ENCODE data around the gene SNX9.
"Not testable (repeated sequence)": the region's sequence is repeated elsewhere in the genome, so short reads cannot be mapped to it uniquely, and the experiment has no call there.

SNX9 gene

GRCh38 chr6:157880534-157880933 is 57.5 kb downstream of the SNX9 start:
- H3K4me3 ChIP-seq (ENCODE audit: low read depth, low read length) = no peak overlapping the region

- H3K4me3 ChIP-seq (ENCODE audit: low read depth, low read length) = no peak overlapping the region
Observed at GRCh38 chr6:157881342-157881741, 58.3 kb downstream of the SNX9 start.

- H3K4me3 ChIP-seq (ENCODE audit: low read depth, low read length) = no peak overlapping the region
Observed at GRCh38 chr6:157884756-157885155, 61.7 kb downstream of the SNX9 start.

GRCh38 chr6:157885211-157885788 is 62.3 kb downstream of the SNX9 start:
- no peak overlapping the region for H3K4me3 ChIP-seq (ENCODE audit: low read depth, low read length)

- H3K4me3 ChIP-seq (ENCODE audit: low read depth, low read length) = no peak overlapping the region
Observed at GRCh38 chr6:157885876-157886275, 62.8 kb downstream of the SNX9 start.

- no peak overlapping the region for H3K4me3 ChIP-seq (ENCODE audit: low read depth, low read length)
Observed at GRCh38 chr6:157887892-157888291, 64.8 kb downstream of the SNX9 start.

GRCh38 chr6:157891544-157892362 is 68.7 kb downstream of the SNX9 start:
- H3K4me3 ChIP-seq (ENCODE audit: low read depth, low read length) = no peak overlapping the region

GRCh38 chr6:157892363-157892877 is 69.4 kb downstream of the SNX9 start:
- no peak overlapping the region for H3K4me3 ChIP-seq (ENCODE audit: low read depth, low read length)

GRCh38 chr6:157893238-157893637 is 70.2 kb downstream of the SNX9 start:
- H3K4me3 ChIP-seq (ENCODE audit: low read depth, low read length) = no peak overlapping the region

- no peak overlapping the region for H3K4me3 ChIP-seq (ENCODE audit: low read depth, low read length)
Observed at GRCh38 chr6:157895585-157895984, 72.5 kb downstream of the SNX9 start.

GRCh38 chr6:157896932-157897331 is 73.9 kb downstream of the SNX9 start:
- no peak overlapping the region for H3K4me3 ChIP-seq (ENCODE audit: low read depth, low read length)

GRCh38 chr6:157898169-157898568 is 75.1 kb downstream of the SNX9 start:
- H3K4me3 ChIP-seq (ENCODE audit: low read depth, low read length) = no peak overlapping the region

GRCh38 chr6:157898640-157899039 is 75.6 kb downstream of the SNX9 start:
- H3K4me3 ChIP-seq (ENCODE audit: low read depth, low read length) = no peak overlapping the region

GRCh38 chr6:157900262-157900661 is 77.2 kb downstream of the SNX9 start:
- not testable (repeated sequence) for H3K4me3 ChIP-seq (ENCODE audit: low read depth, low read length)

GRCh38 chr6:157900751-157901150 is 77.7 kb downstream of the SNX9 start:
- not testable (repeated sequence) for H3K4me3 ChIP-seq (ENCODE audit: low read depth, low read length)

GRCh38 chr6:157904999-157905398 is 82.0 kb downstream of the SNX9 start:
- H3K4me3 ChIP-seq (ENCODE audit: low read depth, low read length) = no peak overlapping the region

- no peak overlapping the region for H3K4me3 ChIP-seq (ENCODE audit: low read depth, low read length)
Observed at GRCh38 chr6:157905590-157906342, 82.7 kb downstream of the SNX9 start.

- no peak overlapping the region for H3K4me3 ChIP-seq (ENCODE audit: low read depth, low read length)
Observed at GRCh38 chr6:157906537-157907061, 83.6 kb downstream of the SNX9 start.

GRCh38 chr6:157907651-157908050 is 84.6 kb downstream of the SNX9 start:
- H3K4me3 ChIP-seq (ENCODE audit: low read depth, low read length) = no peak overlapping the region

- H3K4me3 ChIP-seq (ENCODE audit: low read depth, low read length) = no peak overlapping the region
Observed at GRCh38 chr6:157908369-157909281, 85.6 kb downstream of the SNX9 start.

Measured in iPS-11a (cell line).